Type B pancreatic cell (in vitro differentiated cells): ENCODE measurements around the gene COL9A3. TPM values are rescaled to one million over a fixed set of nuclear protein-coding genes. Genes with fewer than 3 reads are reported as not detected.
"Not testable (repeated sequence)": the region's sequence is repeated elsewhere in the genome, so short reads cannot be mapped to it uniquely, and the experiment has no call there.

Experiments
- DNase-seq: peaks from one replicate; pipeline ENCODE4 v3.0.0; 2021; ENCODE audit warnings: mixed read lengths; ENCODE audit not compliant: unreplicated experiment; ENCODE audit errors: extremely low spot score
- H3K27ac Mint-ChIP-seq: 2 replicates; pipeline ENCODE4 v1.8.0; 2021; ENCODE audit warnings: mild to moderate bottlenecking, mixed read lengths
- H3K27me3 Mint-ChIP-seq: 2 replicates; pipeline ENCODE4 v1.8.0; 2021; ENCODE audit warnings: mixed read lengths
- H3K36me3 Mint-ChIP-seq: 2 replicates; pipeline ENCODE4 v1.8.0; 2021; ENCODE audit warnings: mixed read lengths
- H3K4me1 Mint-ChIP-seq: one replicate; pipeline ENCODE4 v1.8.0; 2021; ENCODE audit warnings: mixed read lengths; ENCODE audit not compliant: unreplicated experiment
- H3K4me3 Mint-ChIP-seq: 2 replicates; pipeline ENCODE4 v1.8.0; 2021; ENCODE audit warnings: mild to moderate bottlenecking, mixed read lengths
- H3K9me3 Mint-ChIP-seq: 2 replicates; pipeline ENCODE4 v1.8.0; 2021; ENCODE audit warnings: mixed read lengths
- total RNA-seq: library from RNA; stranded (reverse); gene quantifications from 2 replicates; pipeline ENCODE4 v1.2.1, GENCODE V29; 2021; ENCODE audit warnings: low replicate concordance
- TF ChIP-seq, protein P1 (sequence below): fragments of 200-600 bp; sonication (generic); conservative IDR thresholded peaks from 2 replicates; pipeline ENCODE4 v1.5.0; 2021; ENCODE audit warnings: antibody characterized with exemption, mild to moderate bottlenecking

Gene COL9A3
- total RNA-seq, 1 donor from 2014 or later: 21.2 TPM

DNA sequence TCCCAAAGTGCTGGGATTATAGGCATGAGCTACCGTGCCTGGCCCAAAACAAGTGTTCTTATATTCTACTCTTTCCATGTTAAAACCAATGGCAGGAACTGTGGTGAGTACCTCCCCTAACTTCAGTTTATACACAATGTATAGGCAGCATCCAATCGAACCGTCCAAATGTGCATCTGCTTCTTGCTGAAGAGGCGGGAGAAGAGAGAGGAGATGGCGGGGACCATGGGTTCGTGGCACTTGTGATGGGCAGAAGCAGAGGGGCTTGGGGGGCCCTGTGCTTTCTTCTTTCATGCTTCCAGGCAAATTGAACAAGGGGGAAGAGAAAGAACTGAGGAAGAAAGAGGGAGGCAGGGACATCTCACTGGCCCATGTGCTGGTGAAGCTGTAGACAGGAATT lies 56.0 kb downstream of the COL9A3 start:
- no peak for DNase-seq
- no peak overlapping the region for H3K4me3 Mint-ChIP-seq
- peaks cover 19% of the 10 kb centered on the region for H3K4me1 Mint-ChIP-seq
- H3K36me3 Mint-ChIP-seq: no peaks in the 10 kb centered on the region
- H3K27me3 Mint-ChIP-seq: peaks cover 6% of the 10 kb centered on the region
- TF ChIP-seq, protein P1, sequence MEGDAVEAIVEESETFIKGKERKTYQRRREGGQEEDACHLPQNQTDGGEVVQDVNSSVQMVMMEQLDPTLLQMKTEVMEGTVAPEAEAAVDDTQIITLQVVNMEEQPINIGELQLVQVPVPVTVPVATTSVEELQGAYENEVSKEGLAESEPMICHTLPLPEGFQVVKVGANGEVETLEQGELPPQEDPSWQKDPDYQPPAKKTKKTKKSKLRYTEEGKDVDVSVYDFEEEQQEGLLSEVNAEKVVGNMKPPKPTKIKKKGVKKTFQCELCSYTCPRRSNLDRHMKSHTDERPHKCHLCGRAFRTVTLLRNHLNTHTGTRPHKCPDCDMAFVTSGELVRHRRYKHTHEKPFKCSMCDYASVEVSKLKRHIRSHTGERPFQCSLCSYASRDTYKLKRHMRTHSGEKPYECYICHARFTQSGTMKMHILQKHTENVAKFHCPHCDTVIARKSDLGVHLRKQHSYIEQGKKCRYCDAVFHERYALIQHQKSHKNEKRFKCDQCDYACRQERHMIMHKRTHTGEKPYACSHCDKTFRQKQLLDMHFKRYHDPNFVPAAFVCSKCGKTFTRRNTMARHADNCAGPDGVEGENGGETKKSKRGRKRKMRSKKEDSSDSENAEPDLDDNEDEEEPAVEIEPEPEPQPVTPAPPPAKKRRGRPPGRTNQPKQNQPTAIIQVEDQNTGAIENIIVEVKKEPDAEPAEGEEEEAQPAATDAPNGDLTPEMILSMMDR: no peak
- H3K27ac Mint-ChIP-seq: no peak overlapping the region
- no peaks in the 10 kb centered on the region for H3K9me3 Mint-ChIP-seq

- no peak overlapping the region for H3K4me3 Mint-ChIP-seq
- no peak for DNase-seq
- peaks cover 19% of the 10 kb centered on the region for H3K4me1 Mint-ChIP-seq
- peaks cover 6% of the 10 kb centered on the region for H3K27me3 Mint-ChIP-seq
- H3K36me3 Mint-ChIP-seq: no peaks in the 10 kb centered on the region
- TF ChIP-seq, protein P1: no peak
- H3K9me3 Mint-ChIP-seq: no peaks in the 10 kb centered on the region
- H3K27ac Mint-ChIP-seq: peak overlapping the region; percentile 90
These were observed 56.4 kb downstream of the COL9A3 start for GRCh38 chr20:62873280-62873679.

DNA sequence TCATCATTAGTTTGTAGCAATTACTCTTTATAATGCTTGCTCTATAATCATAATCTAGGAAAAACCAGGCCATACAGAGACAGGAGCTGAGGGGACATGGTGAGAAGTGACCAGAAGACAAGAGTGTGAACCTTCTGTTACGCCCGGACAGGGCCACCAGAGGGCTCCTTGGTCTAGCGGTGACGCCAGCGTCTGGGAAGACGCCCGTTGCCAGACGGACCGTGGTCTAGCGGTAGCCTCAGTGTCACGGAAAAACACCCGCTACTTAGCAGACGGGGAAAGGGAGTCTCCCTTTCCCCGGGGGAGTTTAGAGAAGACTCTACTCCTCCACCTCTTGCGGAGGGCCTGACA lies 56.8 kb downstream of the COL9A3 start:
- not testable (repeated sequence) for H3K4me3 Mint-ChIP-seq, H3K27me3 Mint-ChIP-seq, H3K9me3 Mint-ChIP-seq, DNase-seq, H3K36me3 Mint-ChIP-seq
- Mint-ChIP-seq H3K27ac (peak overlapping the region; percentile 90), H3K4me1 (peaks cover 19% of the 10 kb centered on the region)
- TF ChIP-seq, protein P1: peak; percentile 72

- Mint-ChIP-seq H3K4me3 (peak overlapping the region; percentile 55), H3K27ac (peak overlapping the region; percentile 90), H3K4me1 (peaks cover 19% of the 10 kb centered on the region), H3K36me3 (no peaks in the 10 kb centered on the region), H3K27me3 (peaks cover 3% of the 10 kb centered on the region), H3K9me3 (no peaks in the 10 kb centered on the region)
- TF ChIP-seq, protein P1: no peak
- no peak for DNase-seq
These were observed 58.1 kb downstream of the COL9A3 start for GRCh38 chr20:62874964-62875344.

DNA sequence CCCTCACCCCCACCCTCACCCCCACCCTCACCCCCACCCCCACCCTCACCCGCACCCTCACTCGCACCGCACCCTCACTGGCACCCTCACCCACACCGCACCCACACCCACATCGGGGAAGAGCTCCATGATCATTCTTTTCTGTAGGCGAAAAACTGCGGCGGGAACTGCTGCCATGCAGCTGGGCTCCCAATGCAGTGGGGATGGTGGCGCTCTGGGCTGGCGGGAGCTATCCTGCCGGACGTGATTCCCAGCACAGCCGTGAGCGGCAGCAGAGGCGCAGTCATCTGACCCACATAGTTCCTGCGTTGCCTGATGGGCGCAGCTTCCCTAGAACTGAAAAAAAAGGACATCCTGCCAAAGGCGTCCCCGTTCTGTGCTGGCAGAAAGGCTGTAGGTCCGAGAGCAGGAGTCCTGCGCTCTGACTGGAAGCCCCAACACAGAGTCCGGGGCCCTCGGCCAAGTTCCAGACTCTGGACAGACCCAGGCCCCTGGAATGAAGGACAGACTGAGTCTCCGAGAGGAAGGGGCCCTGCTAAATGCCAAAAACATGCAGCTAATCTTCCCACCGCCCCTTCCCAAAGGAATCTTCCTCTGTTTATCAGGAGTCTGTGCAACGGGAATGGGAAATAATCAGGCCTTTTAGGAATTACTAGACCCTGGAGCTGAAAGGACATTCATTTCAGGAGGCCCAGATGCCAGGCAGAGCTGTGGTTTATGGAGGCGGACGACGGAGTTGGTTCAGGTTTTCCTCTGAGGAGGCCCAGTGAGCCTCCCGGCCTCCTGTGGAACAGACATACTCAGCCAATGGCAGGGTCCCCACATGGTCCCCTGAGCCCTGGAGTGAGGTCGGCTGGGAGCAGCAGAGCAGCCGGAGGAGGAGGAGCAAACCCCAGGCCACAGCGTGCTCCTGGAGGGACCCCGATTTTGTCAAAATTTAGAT lies 58.8 kb downstream of the COL9A3 start:
- TF ChIP-seq, protein P1: peak; percentile 62
- DNase-seq: peak; percentile 82
- H3K9me3 Mint-ChIP-seq: no peaks in the 10 kb centered on the region
- H3K36me3 Mint-ChIP-seq: no peaks in the 10 kb centered on the region
- H3K27me3 Mint-ChIP-seq: peaks cover 3% of the 10 kb centered on the region
- peaks cover 19% of the 10 kb centered on the region for H3K4me1 Mint-ChIP-seq
- H3K27ac Mint-ChIP-seq: peak overlapping the region; percentile 87
- H3K4me3 Mint-ChIP-seq: peak overlapping the region; percentile 82
